CD4-positive, alpha-beta T cell treated with Interleukin-17A for 4 hours (primary cell): Measurements from ENCODE around the gene TSPAN15.
"Not testable (repeated sequence)": the region's sequence is repeated elsewhere in the genome, so short reads cannot be mapped to it uniquely, and the experiment has no call there.

Source experiments
- DNase-seq: peaks from one replicate; pipeline ENCODE4 v3.0.0-alpha.2; 2020; ENCODE audit warnings: mixed read lengths

The TSPAN15 gene

DNA sequence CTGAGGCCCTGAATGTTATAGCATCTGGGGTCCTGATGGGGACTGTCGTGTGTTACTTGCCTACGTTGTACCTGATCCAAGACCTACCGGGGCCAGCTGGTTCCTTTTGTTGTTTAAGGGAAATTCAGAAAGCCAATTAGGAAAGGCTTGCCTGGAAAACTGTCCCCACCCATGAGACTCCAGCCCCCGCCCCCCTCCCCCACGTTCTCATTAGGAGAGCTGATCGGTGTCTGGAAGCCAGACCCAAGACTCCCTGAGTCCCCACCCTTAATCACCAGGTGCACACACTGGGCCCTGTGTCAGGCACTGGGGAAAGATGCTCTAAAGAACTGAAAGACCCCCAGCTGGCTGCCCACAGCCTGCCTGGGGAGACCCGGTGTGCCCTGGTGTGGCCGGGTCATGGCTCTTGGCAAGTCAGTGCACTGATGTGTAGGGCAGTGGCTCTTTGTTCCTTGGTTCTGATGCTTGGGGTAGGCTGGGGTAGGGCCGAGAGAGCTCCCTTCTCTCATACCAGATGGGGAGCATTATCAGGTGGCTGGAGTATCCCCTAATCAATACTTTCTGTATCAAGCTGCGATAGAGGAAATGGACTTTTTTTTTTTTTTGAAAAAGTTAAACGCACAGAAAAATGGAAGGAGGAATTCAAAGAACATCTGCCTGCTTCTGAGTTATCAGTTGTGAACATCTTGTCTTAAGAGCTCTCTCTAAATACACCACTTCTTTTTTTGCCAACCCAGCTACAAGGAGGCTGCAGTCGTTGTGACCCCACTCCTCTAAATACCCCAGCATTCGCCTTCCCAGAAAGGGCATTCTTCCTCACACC is 16.9 kb downstream of the TSPAN15 start:
- DNase-seq = no peak

GRCh38 chr10:69468751-69469089 is 17.5 kb downstream of the TSPAN15 start:
- DNase-seq = no peak

- DNase-seq = no peak
Observed at GRCh38 chr10:69469976-69470375, 18.7 kb downstream of the TSPAN15 start.

- no peak for DNase-seq
Observed at GRCh38 chr10:69470463-69471384, 19.5 kb downstream of the TSPAN15 start.

DNA sequence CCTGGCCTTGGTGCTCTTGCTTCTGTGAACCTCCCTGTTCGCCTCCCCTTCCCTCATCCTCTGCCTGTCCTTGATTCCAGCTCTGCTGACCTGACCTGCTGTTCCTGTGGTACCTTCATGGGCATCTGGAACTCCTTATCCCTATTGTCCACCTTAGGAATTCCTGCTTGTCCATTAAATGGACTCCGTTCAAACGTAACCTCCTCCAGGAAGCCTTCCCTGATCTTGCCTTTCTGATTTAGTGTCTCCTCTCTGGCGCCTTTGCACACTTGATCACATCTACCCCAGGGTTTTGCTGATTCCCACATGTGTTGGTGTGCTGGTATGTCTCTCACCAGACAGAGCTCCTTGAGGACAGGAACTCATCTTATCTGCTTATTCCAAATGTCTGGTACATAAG is 20.9 kb downstream of the TSPAN15 start:
- DNase-seq = no peak

- DNase-seq = no peak
Observed at GRCh38 chr10:69472544-69472943, 21.3 kb downstream of the TSPAN15 start.

DNA sequence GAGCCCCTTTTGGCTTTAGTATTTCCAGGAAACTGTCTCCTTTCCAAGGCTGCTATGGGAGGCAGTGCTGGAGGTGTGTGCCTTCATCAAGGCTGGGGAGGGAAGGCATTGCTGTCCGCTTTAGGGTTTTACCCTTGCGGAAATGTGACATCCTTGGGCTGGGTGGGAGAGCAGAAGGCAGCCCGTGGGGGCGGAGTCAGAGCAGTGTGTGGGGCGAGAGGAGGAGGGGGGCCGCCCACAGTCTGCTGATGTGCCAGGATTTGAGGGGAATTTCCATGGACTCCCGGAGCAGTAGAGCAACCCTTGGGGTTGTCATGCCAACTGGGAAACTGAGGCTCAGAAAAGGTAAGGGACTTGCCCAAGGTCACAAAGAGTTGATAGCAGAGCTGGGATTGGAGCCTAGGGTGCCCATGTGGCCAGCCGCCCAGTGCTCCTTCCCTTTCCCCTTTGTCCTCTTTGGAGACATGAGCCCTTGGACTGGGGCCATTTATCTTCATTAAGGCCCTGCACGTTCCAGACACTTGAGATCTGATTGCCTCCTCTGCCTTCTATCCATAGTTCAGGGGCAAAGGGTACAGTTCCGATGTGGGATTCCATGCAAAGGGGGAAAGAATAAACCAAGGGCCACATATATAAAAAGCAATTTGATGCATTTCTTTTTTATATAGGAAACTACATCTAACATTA is 22.2 kb downstream of the TSPAN15 start:
- DNase-seq = no peak

- DNase-seq = no peak
Observed at GRCh38 chr10:69474742-69475432, 23.6 kb downstream of the TSPAN15 start.

DNA sequence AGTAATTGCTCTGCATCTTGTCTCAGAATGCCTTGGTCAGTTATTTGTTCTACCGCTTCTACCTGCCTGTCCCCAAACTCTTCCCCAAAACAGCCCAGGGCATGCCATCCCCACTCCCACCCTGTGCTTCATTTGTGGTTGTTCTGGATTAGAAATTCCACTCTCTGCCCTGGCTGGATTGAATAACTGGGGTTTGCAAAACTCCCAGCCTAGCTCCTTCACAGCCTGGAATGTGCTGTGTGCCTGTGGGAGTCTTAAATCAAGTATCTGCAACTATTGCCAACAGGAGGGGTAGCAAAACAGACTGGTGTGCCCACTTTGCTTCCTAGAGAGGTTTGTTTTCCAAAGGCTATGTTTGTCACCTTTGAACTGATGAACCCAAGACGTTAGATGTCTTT is 24.2 kb downstream of the TSPAN15 start:
- DNase-seq = no peak

DNA sequence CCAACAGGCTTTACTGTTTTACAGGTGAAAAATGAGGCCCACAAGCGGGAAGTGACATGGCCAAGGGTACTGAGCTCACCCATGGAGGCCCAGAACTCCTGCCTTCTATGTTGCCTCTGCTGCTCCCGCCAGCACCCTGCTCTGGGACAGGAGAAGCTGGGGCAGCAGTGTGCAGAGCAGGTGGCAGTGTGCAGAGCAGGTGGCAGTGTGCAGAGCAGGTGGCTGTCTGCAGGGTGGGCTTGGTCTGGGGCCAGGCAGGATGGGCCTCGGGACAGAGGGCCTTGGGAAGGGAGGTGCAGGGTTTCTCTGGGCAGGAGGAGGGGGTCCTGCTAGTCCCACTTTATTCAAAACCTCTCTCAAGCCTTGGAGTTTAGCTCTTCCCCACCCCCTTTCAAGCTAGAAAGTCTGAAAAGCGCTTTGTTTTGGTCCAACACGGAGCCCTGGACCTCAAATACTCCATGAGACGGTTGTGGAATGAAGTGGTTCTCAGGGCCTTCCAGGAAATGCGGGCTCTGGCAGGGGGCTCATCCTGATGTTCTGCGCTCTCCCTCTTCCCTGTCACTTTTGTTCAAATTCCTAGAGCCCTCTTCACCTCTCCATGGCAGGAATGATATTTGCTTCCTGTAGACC is 26.8 kb downstream of the TSPAN15 start:
- no peak for DNase-seq

DNA sequence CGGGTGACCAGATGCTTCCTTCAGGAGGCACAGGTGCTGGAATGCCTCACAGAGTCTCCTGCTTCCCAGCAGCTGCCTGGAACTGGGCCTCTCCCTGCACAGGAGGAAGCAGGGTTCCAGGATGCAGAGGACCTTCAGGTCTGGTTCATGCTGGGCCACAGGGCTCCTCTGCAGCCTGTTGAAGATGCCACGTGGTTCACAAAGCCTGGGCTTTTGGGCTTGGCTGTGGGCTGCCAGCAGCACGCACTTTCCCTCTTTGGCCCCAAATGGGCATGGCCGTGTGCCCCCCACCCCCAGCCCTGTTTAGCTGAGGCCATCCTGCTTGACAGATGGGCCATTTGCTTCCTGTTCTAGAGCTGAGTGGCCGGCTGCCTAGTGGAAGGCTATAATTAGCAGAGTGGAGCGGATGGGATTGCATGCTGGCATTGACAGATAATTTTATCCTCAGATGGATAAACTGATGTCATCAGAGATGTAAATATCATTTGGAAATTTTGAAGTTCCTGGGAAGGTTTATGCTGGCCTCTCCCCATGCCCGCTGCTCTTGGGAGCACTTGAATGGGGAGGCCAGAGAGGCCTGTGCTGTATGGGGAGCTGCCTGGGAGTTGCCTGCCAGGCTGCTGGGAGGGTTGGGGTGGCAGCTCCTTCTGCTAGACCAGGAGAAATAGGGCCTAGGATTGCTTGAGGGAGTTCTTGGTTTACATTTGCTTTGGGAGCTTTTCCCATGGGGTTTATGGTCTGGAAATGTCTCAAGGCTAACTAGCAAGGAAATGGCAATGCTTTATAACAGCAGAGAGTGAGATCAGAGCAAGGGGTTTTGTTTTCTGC is 28.2 kb downstream of the TSPAN15 start:
- DNase-seq = no peak

DNA sequence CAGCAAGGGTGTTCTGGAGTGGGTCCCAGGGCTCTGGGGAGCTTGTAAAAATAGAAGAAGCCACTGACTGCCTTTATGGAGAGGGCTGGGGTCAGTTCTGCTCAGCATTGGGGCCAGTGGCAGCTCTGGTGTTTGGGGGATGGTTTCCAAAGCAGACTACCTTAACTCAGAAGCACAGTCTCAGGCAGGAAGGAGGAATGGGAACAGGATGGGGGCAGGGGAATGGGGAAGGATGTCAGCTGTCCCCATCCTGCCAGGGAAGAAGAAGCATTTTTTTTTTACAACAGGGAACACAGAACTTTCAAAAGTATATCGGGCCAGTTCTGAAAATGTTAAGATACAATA is 28.8 kb downstream of the TSPAN15 start:
- DNase-seq = no peak

DNA sequence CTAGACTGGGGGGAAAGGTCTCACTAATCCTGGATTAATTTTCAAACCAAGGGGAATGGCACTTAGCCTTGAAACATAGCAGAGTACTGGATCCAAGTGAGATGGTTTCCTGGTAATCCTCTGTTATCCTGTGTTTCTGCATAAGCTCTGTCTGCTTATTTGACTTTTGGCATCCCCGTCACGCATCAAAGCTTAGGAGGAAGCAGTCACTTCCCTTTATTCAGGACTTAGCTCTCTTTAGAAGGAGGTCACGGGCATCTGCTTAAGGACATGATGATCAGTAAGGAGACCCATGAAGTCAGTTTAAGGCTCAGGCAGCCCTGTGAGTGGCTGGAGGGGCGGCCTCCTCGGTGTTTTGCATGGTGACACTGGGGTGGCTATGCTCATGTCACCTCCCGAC is 30.0 kb downstream of the TSPAN15 start:
- no peak for DNase-seq

GRCh38 chr10:69481811-69482524 is 30.7 kb downstream of the TSPAN15 start:
- no peak for DNase-seq

GRCh38 chr10:69483963-69484362 is 32.7 kb downstream of the TSPAN15 start:
- DNase-seq = no peak

GRCh38 chr10:69484736-69485135 is 33.5 kb downstream of the TSPAN15 start:
- no peak for DNase-seq

DNA sequence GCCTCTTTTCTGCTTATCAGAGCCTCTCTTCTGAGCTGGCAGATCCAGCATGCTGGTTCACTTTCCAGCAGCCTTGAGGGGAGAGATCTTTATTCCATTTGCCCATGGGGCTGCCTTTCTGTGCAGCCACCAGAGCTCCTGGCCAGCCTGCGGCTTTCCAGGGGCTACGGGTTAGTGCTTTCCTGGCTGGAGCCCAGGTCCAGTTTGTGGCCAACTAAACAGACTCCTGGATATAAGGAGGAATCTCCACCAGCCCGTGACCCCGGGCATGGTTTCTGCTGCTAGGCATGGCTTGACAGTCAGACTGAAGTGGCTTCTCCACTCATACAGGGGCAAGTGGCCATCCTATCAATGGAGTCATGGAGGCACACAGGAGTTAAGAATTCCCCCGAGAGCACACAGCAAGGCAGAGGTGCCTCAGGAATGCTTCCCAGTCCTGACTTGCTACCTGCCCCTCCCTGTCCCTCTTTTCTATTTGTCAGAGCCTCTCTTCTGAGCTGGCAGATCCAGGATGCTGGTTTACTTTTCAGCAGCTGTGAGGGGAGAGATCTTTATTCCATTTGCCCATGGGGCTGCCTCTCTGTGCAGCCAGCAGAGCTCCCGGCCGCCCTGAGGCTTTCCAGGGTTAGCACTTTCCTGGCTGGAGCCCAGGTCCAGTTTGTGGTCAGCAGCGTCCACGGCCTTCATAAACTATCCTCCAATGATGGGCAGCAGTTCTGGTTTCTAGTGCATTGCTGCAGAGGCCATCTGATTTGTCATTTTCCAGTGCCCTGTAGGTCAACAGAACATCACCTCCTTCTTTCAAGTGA is 35.9 kb downstream of the TSPAN15 start:
- no peak for DNase-seq

DNA sequence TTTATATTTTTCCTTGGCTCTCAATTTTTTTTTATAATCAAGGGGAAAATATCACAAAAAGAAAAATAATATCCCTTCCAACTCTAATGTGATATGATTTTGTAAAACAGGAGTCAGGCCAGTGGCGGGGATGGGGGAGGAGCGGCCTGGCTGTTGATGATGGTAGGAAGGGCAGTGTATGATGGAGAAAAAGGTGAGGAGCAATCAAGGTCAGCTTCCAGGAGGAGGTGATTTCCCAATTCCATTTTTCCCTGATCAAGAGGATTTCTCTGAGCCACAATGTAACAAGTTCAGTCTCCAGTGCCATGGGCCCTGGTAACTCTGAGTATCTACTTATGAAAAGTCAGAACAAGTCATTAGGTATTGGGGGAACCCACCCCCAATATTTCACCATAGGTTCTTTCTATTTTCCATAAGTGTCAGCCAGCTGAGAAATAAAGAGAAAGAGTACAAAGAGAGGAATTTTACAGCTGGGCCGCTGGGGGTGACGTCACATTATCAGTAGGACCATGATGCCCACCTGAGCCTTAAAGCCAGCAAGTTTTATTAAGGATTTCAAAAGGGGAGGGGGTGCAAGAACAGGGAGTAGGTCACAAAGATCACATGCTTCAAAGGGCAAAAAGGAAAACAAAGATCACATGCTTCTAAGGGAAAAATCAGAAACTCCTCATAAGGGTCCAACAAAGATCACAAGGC is 37.0 kb downstream of the TSPAN15 start:
- DNase-seq = not testable (repeated sequence)

DNA sequence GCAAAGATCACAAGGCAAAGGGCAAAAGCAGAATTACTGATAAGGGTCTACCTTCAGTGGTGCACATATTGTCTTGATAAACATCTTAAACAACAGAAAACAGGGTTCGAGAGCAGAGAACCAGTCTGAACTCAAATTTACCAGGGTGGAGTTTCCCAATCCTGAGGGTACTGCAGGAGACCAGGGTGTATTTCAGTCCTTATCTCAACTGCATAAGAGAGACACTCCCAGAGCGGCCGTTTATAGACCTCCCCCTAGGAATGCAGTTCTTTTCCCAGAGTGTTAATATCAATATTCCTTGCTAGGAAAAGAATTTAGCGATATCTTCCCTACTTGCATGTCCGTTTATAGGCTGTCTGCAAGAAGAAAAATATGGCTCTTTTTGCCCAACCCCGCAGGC is 37.6 kb downstream of the TSPAN15 start:
- not testable (repeated sequence) for DNase-seq
